Kidney capillary endothelial cell (primary cell): Measurements from ENCODE around the gene TGFBI.
"Not testable (repeated sequence)": the region's sequence is repeated elsewhere in the genome, so short reads cannot be mapped to it uniquely, and the experiment has no call there.

Experiments
- DNase-seq: peaks from one replicate; pipeline ENCODE4 v3.0.0-alpha.2; 2018; ENCODE audit warnings: low spot score

Gene TGFBI

DNA sequence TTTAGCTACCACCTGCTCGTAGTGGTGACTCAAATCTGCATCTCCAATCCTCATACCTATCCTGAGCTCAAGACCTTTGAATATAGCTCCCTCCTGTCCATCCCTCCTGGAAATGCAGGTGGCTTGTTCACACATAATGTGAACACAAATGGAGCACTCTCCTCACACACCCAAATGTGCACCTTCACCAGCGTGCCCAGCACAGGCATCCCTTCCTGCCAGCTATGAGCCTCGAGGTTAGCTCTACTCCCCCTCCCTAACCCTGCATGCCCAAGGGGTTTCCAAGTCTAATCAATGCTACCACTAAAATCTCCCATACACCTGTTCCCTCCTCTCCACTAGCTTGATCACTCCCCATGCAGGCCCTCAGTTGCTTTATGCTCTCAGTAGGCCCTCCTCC, 2.2 kb upstream of the TGFBI start:
- DNase-seq: no peak

DNA sequence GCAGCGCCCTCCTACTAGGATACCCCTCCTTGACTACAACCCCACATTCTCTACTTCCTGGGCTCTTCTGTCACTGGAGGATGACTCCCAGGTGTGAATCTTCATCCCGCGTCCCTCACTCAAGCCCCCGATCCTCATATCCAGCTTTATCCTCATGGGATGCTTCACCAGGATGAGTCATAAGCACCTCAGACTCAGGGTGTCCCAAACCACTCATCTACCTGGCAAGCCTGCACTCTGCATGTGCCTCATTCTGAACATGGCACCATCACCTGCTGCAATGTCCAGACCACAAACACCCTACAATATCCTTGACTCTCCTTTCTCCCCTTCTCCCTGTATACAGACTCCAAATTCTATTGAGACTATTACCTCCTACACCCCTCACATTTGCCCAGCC, 1.5 kb upstream of the TGFBI start:
- no peak for DNase-seq

GRCh38 chr5:136028090-136028489, 698 bp upstream of the TGFBI start:
- DNase-seq: no peak

GRCh38 chr5:136030252-136030651, 1.5 kb downstream of the TGFBI start:
- DNase-seq: no peak

DNA sequence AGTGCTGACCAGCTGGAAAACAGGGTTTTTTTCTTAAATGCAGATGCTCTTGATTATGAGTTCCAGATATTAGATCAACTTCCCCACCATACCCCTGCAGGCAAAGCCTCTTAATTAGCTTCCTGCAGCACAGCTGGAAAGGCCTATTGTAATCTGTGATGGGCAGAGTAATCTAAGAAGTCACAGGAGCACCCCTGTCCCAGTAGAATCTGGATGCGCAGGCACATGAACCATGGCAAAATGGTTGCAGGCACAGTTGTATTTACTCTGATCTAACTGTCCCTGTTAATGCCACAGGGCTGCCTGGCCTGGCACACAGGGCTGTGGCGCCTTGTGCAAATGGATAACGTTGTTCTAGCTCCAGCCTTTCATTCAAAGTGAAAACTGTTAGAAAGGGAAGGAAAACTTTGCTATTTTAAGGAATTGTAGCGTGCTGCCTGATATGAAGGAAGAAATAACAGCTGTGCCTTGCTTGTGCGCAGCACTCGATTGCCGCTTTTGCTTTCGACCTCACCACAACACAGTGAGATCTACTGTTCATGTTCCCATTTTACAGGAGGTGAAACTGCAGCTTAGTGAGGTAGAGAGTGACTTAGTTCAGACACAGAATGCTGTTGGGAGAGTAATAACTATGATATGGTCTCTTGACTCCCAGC, 2.3 kb downstream of the TGFBI start:
- DNase-seq: no peak

DNA sequence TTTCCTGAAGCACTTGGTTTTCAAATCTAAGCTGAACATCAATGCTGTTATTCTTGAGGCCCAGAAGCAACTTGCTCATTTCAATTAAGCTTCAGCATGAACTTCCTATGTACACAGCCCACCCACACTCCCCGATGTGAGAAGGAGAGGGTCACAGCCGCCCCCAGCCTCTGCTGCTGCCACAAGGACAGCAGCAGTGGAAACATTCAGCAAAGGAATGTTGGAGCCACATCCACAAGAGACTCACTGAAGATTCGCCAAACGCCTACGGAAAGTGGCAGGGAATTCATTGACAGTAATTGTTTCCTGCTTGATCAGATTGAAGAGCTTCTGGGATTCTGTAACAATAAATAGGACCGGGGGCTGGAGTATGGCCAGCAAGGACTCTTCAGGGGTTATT, 2.9 kb downstream of the TGFBI start:
- DNase-seq: no peak

- DNase-seq: no peak
Observed at GRCh38 chr5:136032564-136032963, 3.8 kb downstream of the TGFBI start.

DNA sequence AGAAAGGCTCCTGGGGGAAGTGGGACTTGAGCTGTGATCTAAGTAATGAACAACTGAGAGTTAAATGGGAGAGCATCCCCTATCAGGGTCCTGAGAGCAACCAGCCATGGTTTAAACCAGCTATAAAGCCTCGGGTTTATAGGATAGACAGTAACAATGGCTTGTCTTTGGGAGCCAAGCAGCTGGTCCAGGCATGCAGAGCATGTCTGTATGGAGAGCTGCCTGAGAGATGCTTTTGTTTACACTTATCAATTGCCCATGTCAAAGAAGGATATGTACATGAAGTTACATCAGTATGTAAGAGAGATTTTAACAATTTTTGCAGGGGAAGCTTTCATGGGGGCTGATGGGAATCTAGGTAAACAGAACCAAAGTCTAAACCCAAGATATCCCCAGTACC, 4.4 kb downstream of the TGFBI start:
- no peak for DNase-seq

- no peak for DNase-seq
Observed at GRCh38 chr5:136033848-136034247, 5.1 kb downstream of the TGFBI start.

GRCh38 chr5:136034492-136034891, 5.7 kb downstream of the TGFBI start:
- DNase-seq: no peak

DNA sequence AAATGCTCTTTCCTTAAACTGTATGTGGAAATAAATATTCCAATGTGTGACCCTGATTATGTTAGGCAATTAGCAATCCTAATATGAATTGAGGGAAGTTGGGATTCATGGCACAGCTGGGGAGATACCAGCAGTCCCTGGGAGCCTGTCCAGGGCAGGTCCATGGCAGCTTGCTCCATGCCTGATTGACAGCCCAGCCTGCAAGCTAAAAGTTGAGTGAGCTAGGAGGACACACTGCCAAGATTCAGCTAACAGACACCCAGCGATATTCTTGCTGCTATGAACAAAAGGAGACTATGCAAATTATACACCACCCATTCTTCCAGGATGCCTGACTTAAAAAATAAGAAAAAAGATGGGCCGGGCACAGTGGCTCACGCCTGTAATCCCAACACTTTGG, 6.2 kb downstream of the TGFBI start:
- DNase-seq: no peak

DNA sequence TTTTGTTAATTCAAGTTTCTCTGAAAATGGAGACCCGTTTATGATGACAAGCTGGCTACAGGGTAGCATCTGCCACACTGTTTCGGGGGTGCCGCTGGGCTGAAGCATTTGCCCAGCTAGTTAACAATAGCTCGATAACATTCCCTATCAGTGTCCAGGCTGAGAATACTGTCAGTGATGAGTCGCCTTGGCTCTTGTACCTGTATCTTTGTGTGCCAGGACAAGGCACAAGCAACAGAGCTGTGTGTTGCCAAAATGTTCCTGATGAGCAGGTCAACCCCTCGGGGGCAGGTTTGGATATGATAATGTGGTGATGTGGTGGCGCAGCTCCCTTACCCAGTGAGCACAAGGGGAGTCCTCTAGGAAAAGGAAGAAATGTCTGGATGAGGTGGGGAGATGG, 7.0 kb downstream of the TGFBI start:
- DNase-seq: no peak

DNA sequence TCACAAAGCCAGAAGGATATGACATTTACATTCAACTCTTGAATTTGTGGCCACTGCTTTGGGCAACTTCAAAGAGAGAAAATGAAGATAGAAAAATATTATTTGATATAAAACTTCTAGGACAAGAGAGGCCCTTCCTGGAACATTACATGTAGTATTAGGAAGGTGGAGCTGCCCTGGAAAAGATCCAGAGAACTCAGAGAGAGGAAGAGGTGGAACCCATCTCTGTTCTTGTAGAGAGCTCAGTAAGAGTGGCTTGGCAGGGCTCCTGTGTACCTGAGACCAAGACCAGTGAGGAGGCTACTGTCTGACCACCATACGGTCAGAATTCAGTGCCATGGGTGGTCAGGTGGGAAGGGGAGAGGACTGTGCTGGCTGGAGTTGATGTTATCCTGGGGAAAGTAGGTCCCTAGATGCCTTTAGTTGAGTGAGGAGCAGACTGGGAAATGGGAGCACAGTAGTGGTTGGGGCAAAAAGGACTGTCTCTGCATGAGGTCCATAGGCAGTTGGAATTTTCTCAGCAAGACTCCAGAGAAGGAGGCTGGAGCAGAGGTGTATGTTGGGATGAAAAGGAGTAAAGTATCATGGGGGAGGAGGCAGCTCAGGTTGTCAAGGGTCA, 7.6 kb downstream of the TGFBI start:
- no peak for DNase-seq

GRCh38 chr5:136037001-136037705, 8.4 kb downstream of the TGFBI start:
- peak; percentile 70 for DNase-seq

- no peak for DNase-seq
Observed at GRCh38 chr5:136038635-136039034, 9.8 kb downstream of the TGFBI start.

DNA sequence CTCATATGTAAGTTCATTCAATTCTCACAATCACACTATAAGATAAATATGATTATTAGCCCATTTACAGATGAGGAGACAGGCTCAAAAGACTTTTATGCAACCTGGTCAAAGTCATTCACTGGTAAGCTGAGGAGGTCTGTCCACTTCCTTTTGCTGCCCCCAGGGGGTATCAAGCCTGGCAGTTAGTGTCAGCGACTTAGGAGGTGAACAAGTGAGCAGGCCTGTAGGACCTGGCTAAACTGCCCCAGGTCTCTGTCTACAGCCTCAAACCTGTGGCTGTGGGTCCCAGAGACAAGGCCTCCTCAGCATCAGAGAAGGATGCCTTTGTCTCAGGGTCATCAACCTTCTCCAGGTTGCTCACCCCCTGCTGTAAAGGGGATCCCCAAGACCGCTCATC, 10.4 kb downstream of the TGFBI start:
- DNase-seq: no peak

GRCh38 chr5:136040746-136041415, 12.1 kb downstream of the TGFBI start:
- no peak for DNase-seq

DNA sequence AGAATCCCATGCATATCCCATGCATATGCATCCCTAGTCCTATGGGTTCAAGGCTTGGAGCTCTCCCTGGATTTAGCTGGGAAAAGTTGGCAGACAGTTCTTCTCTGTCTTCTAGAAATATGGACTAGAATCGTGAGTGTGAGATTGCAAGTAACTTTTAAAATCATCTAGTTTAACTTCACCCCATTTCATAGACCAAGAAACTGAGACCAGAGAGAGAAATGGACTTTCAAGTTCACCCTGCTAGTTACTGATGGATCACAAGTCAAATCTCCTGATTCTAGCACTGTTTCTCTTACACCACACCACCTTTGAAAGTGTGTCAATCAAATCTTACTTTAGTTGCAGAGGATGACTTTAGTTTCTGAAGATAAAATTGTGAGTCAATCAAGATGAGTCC, 13.4 kb downstream of the TGFBI start:
- DNase-seq: no peak

- DNase-seq: peak; percentile 87
Observed at GRCh38 chr5:136042665-136043121, 13.9 kb downstream of the TGFBI start.

- peak; percentile 71 for DNase-seq
Observed at GRCh38 chr5:136043551-136043950, 14.8 kb downstream of the TGFBI start.

- no peak for DNase-seq
Observed at GRCh38 chr5:136043968-136044610, 15.3 kb downstream of the TGFBI start.

DNA sequence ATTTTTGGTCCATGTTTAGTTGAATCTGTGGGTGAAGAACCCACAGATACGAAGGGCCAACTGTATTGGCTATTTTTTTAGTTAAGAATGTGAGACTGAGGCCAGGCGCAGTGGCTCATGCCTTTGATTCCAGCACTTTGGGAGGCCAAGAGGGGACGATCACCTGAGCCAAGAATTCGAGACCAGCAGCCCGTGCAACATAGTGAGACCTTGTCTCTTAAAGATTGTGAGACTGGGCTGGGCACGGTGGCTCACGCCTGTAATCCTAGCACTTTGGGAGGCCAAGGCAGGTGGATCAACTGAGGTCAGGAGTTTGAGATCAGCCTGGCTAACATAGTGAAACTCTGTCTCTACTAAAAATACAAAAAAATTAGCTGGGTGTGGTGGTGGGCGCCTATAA, 16.2 kb downstream of the TGFBI start:
- DNase-seq: not testable (repeated sequence)
